IMR-90 (cell line): Measurements from ENCODE around the gene ARNT2. TPM values are rescaled to one million over a fixed set of nuclear protein-coding genes. Genes with fewer than 3 reads are reported as not detected.

Experiments
- CEBPB ChIP-seq: IDR thresholded peaks from 2 replicates; pipeline ENCODE4 v1.6.1; 2012; ENCODE audit warnings: low read depth, low read length, improper control_type of control experiment
- MAFK ChIP-seq: IDR thresholded peaks from 2 replicates; pipeline ENCODE4 v1.6.1; 2012; ENCODE audit warnings: low read depth, low read length, improper control_type of control experiment
- MAZ ChIP-seq: IDR thresholded peaks from 2 replicates; pipeline ENCODE4 v1.6.1; 2012; ENCODE audit warnings: low read depth, mild to moderate bottlenecking, low read length, improper control_type of control experiment, moderate library complexity, borderline replicate concordance
- SMC3 ChIP-seq: fragments of 150-350 bp; IDR thresholded peaks from 2 replicates; pipeline ENCODE4 v1.6.1; 2016; ENCODE audit warnings: low read depth, mild to moderate bottlenecking, antibody characterized with exemption, low read length, moderate library complexity
- polyA plus RNA-seq, 3 experiments: library from polyadenylated mRNA; depleted of rRNA; stranded (reverse); fragments of >200 nt; gene quantifications; 2 replicates each; pipeline ENCODE4 v1.2.3, GENCODE V29; 2012; ENCODE audit warnings: low replicate concordance in 1 of 3
- total RNA-seq: library from RNA; depleted of rRNA; stranded (reverse); fragments of >200 nt; gene quantifications from 2 replicates; pipeline ENCODE4 v1.2.3, GENCODE V29; 2012

ARNT2 gene
- total and polyA plus RNA-seq, 2 of the 4 experiments (the other 2 are of a cell fraction), result 18.2 to 19.0 TPM

DNA sequence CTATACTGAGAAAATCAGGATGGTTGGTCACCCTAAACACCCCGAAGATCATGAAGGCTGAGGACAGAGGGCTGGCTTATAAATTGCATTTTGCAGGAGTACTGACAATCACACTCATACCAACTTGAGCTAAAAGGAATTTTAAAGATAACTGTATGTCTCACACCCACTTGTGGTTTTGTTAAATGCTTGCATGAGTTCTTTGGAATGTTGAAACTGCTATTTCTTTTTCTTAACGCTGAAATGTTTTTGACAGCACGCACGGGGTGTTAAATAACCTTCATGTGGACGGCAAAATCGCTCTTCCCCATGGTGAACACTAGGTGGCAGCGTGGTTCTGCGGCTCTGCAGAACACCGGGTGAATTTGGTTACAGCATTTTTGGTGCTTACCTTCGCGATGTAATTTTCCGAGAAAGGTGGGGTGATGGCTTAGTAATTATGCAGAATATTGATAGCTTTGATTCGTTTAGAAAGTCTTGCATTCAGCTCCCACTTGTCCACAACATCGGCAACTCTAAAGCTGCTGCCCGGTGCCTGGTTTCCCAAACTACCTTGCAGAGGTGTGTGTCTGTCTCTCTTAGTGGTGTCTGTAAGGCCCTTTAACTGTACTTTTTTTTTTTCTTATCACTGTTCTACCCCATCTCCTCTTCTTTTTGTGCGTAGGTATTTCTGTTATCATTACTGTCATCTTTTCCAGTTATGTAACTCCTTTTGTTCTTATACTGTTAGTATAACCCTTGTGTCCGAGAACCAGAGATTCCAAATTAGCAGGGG, 51.7 kb downstream of the ARNT2 start (continued):
- TF ChIP-seq SMC3 (peak; percentile 95), MAZ (0 out of 2 replicates have a peak, but pooled peaks have one; percentile 22), MAFK (no peak), CEBPB (peak; percentile 78)
